ENCODE measurements around the gene ASIC4. TPM values are rescaled to one million over a fixed set of nuclear protein-coding genes. Genes with fewer than 3 reads are reported as not detected.
A peak's percentile ranks its signal among the peaks of the same experiment; 100 is the strongest.

The ASIC4 gene
- total RNA-seq, 1 experiment from 2014 or later, result not detected

GRCh38 chr2:219530048-219530963 lies 16.0 kb downstream of the ASIC4 start:
- H3K4me3 Mint-ChIP-seq (ENCODE audit: unreplicated experiment), result no peak overlapping the region
- peaks cover 64% of the 10 kb centered on the region for H3K27me3 Mint-ChIP-seq (ENCODE audit: insufficient read depth, unreplicated experiment)

GRCh38 chr2:219531639-219532377 lies 17.5 kb downstream of the ASIC4 start:
- POLR2A ChIA-PET, result interaction anchor here (0.6 kb wide), 2 partner anchors 159 to 377 kb away, joined by 3 to 4 read pairs; no protein-coding TSS in a partner anchor

More at GRCh38 chr2:219530048-219530963, 16.0 kb downstream of the ASIC4 start:
- Mint-ChIP-seq H3K4me1 (ENCODE audit: insufficient read depth, unreplicated experiment) (no peaks in the 10 kb centered on the region), H3K36me3 (ENCODE audit: insufficient read depth, unreplicated experiment) (no peaks in the 10 kb centered on the region), H3K9me3 (ENCODE audit: unreplicated experiment) (no peaks in the 10 kb centered on the region), H3K27ac (ENCODE audit: low read depth, unreplicated experiment) (no peak overlapping the region)
- no TSS peak for BruUV-seq (replicated peaks)
- ChIA-PET CTCF (interaction anchor here (0.5 to 11.3 kb wide), 62 partner anchors 8 to 1965 kb away, joined by 3 to 287 read pairs (median 4); partner anchors contain the start of genes DES, GMPPA and TMEM198), POLR2A (interaction anchor here (0.8 to 1.6 kb wide), 6 partner anchors 32 to 127 kb away, joined by 3 to 14 read pairs (median 3); partner anchors contain the start of gene GMPPA)
- intact Hi-C loops (cut with micrococcal nuclease), result loop anchor here (1.0 kb wide), 5 partner anchors 21 to 127 kb away; partner anchors contain the start of gene GMPPA
- TF ChIP-seq, protein P1, sequence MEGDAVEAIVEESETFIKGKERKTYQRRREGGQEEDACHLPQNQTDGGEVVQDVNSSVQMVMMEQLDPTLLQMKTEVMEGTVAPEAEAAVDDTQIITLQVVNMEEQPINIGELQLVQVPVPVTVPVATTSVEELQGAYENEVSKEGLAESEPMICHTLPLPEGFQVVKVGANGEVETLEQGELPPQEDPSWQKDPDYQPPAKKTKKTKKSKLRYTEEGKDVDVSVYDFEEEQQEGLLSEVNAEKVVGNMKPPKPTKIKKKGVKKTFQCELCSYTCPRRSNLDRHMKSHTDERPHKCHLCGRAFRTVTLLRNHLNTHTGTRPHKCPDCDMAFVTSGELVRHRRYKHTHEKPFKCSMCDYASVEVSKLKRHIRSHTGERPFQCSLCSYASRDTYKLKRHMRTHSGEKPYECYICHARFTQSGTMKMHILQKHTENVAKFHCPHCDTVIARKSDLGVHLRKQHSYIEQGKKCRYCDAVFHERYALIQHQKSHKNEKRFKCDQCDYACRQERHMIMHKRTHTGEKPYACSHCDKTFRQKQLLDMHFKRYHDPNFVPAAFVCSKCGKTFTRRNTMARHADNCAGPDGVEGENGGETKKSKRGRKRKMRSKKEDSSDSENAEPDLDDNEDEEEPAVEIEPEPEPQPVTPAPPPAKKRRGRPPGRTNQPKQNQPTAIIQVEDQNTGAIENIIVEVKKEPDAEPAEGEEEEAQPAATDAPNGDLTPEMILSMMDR (IDR thresholded peaks at IDR 0.05; ENCODE audit: unreplicated experiment), result peak; percentile 97
- DNase-seq (ENCODE audit: unreplicated experiment), result peak; percentile 76

DNA sequence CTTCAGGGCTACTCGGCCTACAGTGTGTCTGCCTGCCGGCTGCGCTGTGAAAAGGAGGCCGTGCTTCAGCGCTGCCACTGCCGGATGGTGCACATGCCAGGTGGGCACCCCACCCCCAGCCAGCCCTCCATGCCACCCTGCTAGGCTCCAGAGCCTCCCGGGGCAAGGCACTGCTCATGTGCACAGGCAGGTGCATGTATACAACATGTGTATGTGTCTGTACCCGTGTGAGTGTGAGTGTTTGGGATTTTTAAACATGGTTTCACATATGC lies 18.0 kb downstream of the ASIC4 start:
- Mint-ChIP-seq H3K36me3 (ENCODE audit: insufficient read depth, unreplicated experiment) (no peaks in the 10 kb centered on the region), H3K9me3 (ENCODE audit: unreplicated experiment) (no peaks in the 10 kb centered on the region), H3K4me1 (ENCODE audit: insufficient read depth, unreplicated experiment) (no peaks in the 10 kb centered on the region), H3K4me3 (ENCODE audit: unreplicated experiment) (no peak overlapping the region), H3K27ac (ENCODE audit: low read depth, unreplicated experiment) (no peak overlapping the region), H3K27me3 (ENCODE audit: insufficient read depth, unreplicated experiment) (peaks cover 44% of the 10 kb centered on the region)
- TF ChIP-seq, protein P1 (IDR thresholded peaks at IDR 0.05; ENCODE audit: unreplicated experiment), result no peak
- DNase-seq (ENCODE audit: unreplicated experiment), result no peak
- CTCF ChIA-PET, result interaction anchor here (0.9 to 11.3 kb wide), 3 partner anchors 9 to 131 kb away, joined by 4 to 287 read pairs (median 39); no protein-coding TSS in a partner anchor
- POLR2A ChIA-PET, result interaction anchor here (0.6 kb wide), 1 partner anchor 159 kb away, joined by 4 read pairs; no protein-coding TSS in a partner anchor
- intact Hi-C loops (cut with micrococcal nuclease), result no loop called here
- BruUV-seq (replicated peaks), result no TSS peak

More at GRCh38 chr2:219531639-219532377, 17.5 kb downstream of the ASIC4 start:
- Mint-ChIP-seq H3K9me3 (ENCODE audit: unreplicated experiment) (no peaks in the 10 kb centered on the region), H3K27ac (ENCODE audit: low read depth, unreplicated experiment) (no peak overlapping the region), H3K27me3 (ENCODE audit: insufficient read depth, unreplicated experiment) (peaks cover 49% of the 10 kb centered on the region), H3K4me3 (ENCODE audit: unreplicated experiment) (no peak overlapping the region), H3K36me3 (ENCODE audit: insufficient read depth, unreplicated experiment) (no peaks in the 10 kb centered on the region), H3K4me1 (ENCODE audit: insufficient read depth, unreplicated experiment) (no peaks in the 10 kb centered on the region)
- no peak for DNase-seq (ENCODE audit: unreplicated experiment)
- intact Hi-C loops (cut with micrococcal nuclease), result no loop called here
- no TSS peak for BruUV-seq (replicated peaks)
- TF ChIP-seq, protein P1 (IDR thresholded peaks at IDR 0.05; ENCODE audit: unreplicated experiment), result no peak
- CTCF ChIA-PET, result interaction anchor here (0.8 to 11.3 kb wide), 13 partner anchors 9 to 521 kb away, joined by 3 to 287 read pairs (median 8); no protein-coding TSS in a partner anchor
